ENCODE measurements around the gene PRXL2C.
"Not testable (repeated sequence)": the region's sequence is repeated elsewhere in the genome, so short reads cannot be mapped to it uniquely, and the experiment has no call there.

The PRXL2C gene
- total RNA-seq = 25.7 to 44.1 (median 36.0) reads per million in 9 experiments

GRCh38 chr9:96655198-96655851 is at the start of gene PRXL2C:
Gene PRXL2C (minus strand): TSS chr9:96655317. CDS start chr9:96655281, 36 bp downstream.
- peak; percentile 68 to 70 (median 69) for DNase-seq
- Mint-ChIP-seq H3K36me3 (ENCODE audit: insufficient read depth) (peaks cover 25% of the 10 kb centered on the region), H3K27ac (peak within 1 kb of the TSS; percentile 97 to 100), H3K4me1 (ENCODE audit: low read depth in 2 of 2) (peaks cover 15 to 21% of the 10 kb centered on the region in 2 donors), H3K9me3 (no peaks in the 10 kb centered on the region), H3K4me3 (peak within 1 kb of the TSS; percentile 90 to 95), H3K27me3 (no peaks in the 10 kb centered on the region)
- ATAC-seq (replicated peaks) = peak; percentile 67

GRCh38 chr9:96700721-96701375 is 45.7 kb upstream of the PRXL2C start:
- H3K27ac Mint-ChIP-seq; ATAC-seq (replicated peaks); H3K36me3 Mint-ChIP-seq (ENCODE audit: insufficient read depth); DNase-seq; H3K4me1 Mint-ChIP-seq (ENCODE audit: low read depth in 2 of 2); H3K4me3 Mint-ChIP-seq: not testable (repeated sequence)
- peaks cover 15 to 35% of the 10 kb centered on the region in 2 donors for H3K27me3 Mint-ChIP-seq
- peaks cover 5 to 11% of the 10 kb centered on the region in 2 donors for H3K9me3 Mint-ChIP-seq

- H3K4me1 Mint-ChIP-seq (ENCODE audit: low read depth in 2 of 2) = peaks cover 3% of the 10 kb centered on the region in 2 donors
- no peak for DNase-seq
- H3K4me3 Mint-ChIP-seq = no peak overlapping the region
- no peak for ATAC-seq (replicated peaks)
- H3K27me3 Mint-ChIP-seq = peaks cover under 1 to 2% of the 10 kb centered on the region in 2 donors
- peaks cover 0 to 1% of the 10 kb centered on the region in 2 donors for H3K9me3 Mint-ChIP-seq
- H3K36me3 Mint-ChIP-seq (ENCODE audit: insufficient read depth) = no peaks in the 10 kb centered on the region
- no peak overlapping the region for H3K27ac Mint-ChIP-seq
Measured at GRCh38 chr9:96691326-96691725, 36.2 kb upstream of the PRXL2C start.

- Mint-ChIP-seq H3K27ac (no peak overlapping the region), H3K9me3 (peaks cover 0 to 1% of the 10 kb centered on the region in 2 donors), H3K4me3 (no peak overlapping the region), H3K27me3 (no peaks in the 10 kb centered on the region), H3K4me1 (ENCODE audit: low read depth in 2 of 2) (peaks cover 3% of the 10 kb centered on the region in 2 donors), H3K36me3 (ENCODE audit: insufficient read depth) (no peaks in the 10 kb centered on the region)
- DNase-seq = no peak
- no peak for ATAC-seq (replicated peaks)
Measured at GRCh38 chr9:96688745-96689464, 33.8 kb upstream of the PRXL2C start.

- ATAC-seq (replicated peaks) (no peak), DNase-seq (no peak)
- Mint-ChIP-seq H3K9me3 (peaks cover 0 to 1% of the 10 kb centered on the region in 2 donors), H3K4me3 (no peak overlapping the region), H3K27me3 (no peaks in the 10 kb centered on the region), H3K36me3 (ENCODE audit: insufficient read depth) (no peaks in the 10 kb centered on the region), H3K27ac (no peak overlapping the region), H3K4me1 (ENCODE audit: low read depth in 2 of 2) (peaks cover 3% of the 10 kb centered on the region in 2 donors)
Measured at GRCh38 chr9:96688187-96688586, 33.1 kb upstream of the PRXL2C start.

GRCh38 chr9:96686638-96687335 is 31.7 kb upstream of the PRXL2C start:
- Mint-ChIP-seq H3K27me3 (no peaks in the 10 kb centered on the region), H3K27ac (no peak overlapping the region), H3K4me1 (ENCODE audit: low read depth in 2 of 2) (peaks cover 3% of the 10 kb centered on the region in 2 donors), H3K9me3 (peaks cover 0 to 1% of the 10 kb centered on the region in 2 donors), H3K36me3 (ENCODE audit: insufficient read depth) (no peaks in the 10 kb centered on the region), H3K4me3 (peak overlapping the region; percentile 77 to 82)
- DNase-seq (peak; percentile 65 to 73 (median 73)), ATAC-seq (replicated peaks) (peak; percentile 94)

GRCh38 chr9:96680812-96681499 is 25.8 kb upstream of the PRXL2C start:
- no peak for ATAC-seq (replicated peaks)
- Mint-ChIP-seq H3K4me3 (no peak overlapping the region), H3K27me3 (no peaks in the 10 kb centered on the region), H3K4me1 (ENCODE audit: low read depth in 2 of 2) (no peaks in the 10 kb centered on the region), H3K9me3 (no peaks in the 10 kb centered on the region), H3K27ac (no peak overlapping the region), H3K36me3 (ENCODE audit: insufficient read depth) (no peaks in the 10 kb centered on the region)
- DNase-seq = no peak

- DNase-seq (no peak), ATAC-seq (replicated peaks) (no peak)
- Mint-ChIP-seq H3K4me3 (no peak overlapping the region), H3K27me3 (peaks cover 0 to 32% of the 10 kb centered on the region in 2 donors), H3K9me3 (no peaks in the 10 kb centered on the region), H3K4me1 (ENCODE audit: low read depth in 2 of 2) (no peaks in the 10 kb centered on the region), H3K36me3 (ENCODE audit: insufficient read depth) (no peaks in the 10 kb centered on the region), H3K27ac (no peak overlapping the region)
Measured at GRCh38 chr9:96674906-96675538, 19.9 kb upstream of the PRXL2C start.

- not testable (repeated sequence) for ATAC-seq (replicated peaks); H3K9me3 Mint-ChIP-seq; H3K27ac Mint-ChIP-seq; H3K4me3 Mint-ChIP-seq; DNase-seq; H3K36me3 Mint-ChIP-seq (ENCODE audit: insufficient read depth); H3K4me1 Mint-ChIP-seq (ENCODE audit: low read depth in 2 of 2)
- H3K27me3 Mint-ChIP-seq = peaks cover 0 to 42% of the 10 kb centered on the region in 2 donors
Measured at GRCh38 chr9:96673786-96674185, 18.7 kb upstream of the PRXL2C start.

GRCh38 chr9:96668868-96669534 is 13.9 kb upstream of the PRXL2C start:
- Mint-ChIP-seq H3K9me3 (no peaks in the 10 kb centered on the region), H3K27me3 (peaks cover 0 to 42% of the 10 kb centered on the region in 2 donors), H3K27ac (no peak overlapping the region), H3K36me3 (ENCODE audit: insufficient read depth) (no peaks in the 10 kb centered on the region), H3K4me1 (ENCODE audit: low read depth in 2 of 2) (no peaks in the 10 kb centered on the region), H3K4me3 (no peak overlapping the region)
- ATAC-seq (replicated peaks) (no peak), DNase-seq (no peak)

GRCh38 chr9:96667363-96667728 is 12.2 kb upstream of the PRXL2C start:
- no peaks in the 10 kb centered on the region for H3K9me3 Mint-ChIP-seq
- no peak overlapping the region for H3K4me3 Mint-ChIP-seq
- ATAC-seq (replicated peaks) (no peak), DNase-seq (no peak)
- H3K4me1 Mint-ChIP-seq (ENCODE audit: low read depth in 2 of 2) = no peaks in the 10 kb centered on the region
- no peak overlapping the region for H3K27ac Mint-ChIP-seq
- peaks cover 0 to 33% of the 10 kb centered on the region in 2 donors for H3K27me3 Mint-ChIP-seq
- H3K36me3 Mint-ChIP-seq (ENCODE audit: insufficient read depth) = no peaks in the 10 kb centered on the region

Measured in effector memory CD8-positive, alpha-beta T cell (primary cell).